SU-DHL-6 (cell line): ENCODE data around the gene HIPK2.

Source experiments
- H2AFZ ChIP-seq: fragments of 200-600 bp; sonication (generic); 2 replicates; pipeline ENCODE4 v1.6.1; 2014; ENCODE audit warnings: low read depth, mild to moderate bottlenecking, moderate library complexity, mixed read lengths, antibody characterized with exemption, low read length; ENCODE audit not compliant: severe bottlenecking
- H3F3A ChIP-seq: fragments of 200-600 bp; shearing (Covaris generic); 2 replicates; pipeline ENCODE4 v1.6.0; 2016; ENCODE audit warnings: antibody characterized with exemption, mild to moderate bottlenecking; ENCODE audit not compliant: insufficient read depth
- H3K27ac ChIP-seq: fragments of 200-600 bp; sonication (generic); 2 replicates; pipeline ENCODE4 v1.5.1; 2016; ENCODE audit warnings: low read depth, mild to moderate bottlenecking, low read length, moderate library complexity, mixed read lengths
- H3K27me3 ChIP-seq: fragments of 200-600 bp; sonication (generic), shearing (Covaris generic); 2 replicates; pipeline ENCODE4 v1.6.0; 2014; ENCODE audit warnings: mild to moderate bottlenecking, low read length
- H3K36me3 ChIP-seq: fragments of 200-600 bp; sonication (generic); 2 replicates; pipeline ENCODE4 v1.6.1; 2014; ENCODE audit warnings: mild to moderate bottlenecking, low read length, mixed read lengths
- H3K4me2 ChIP-seq: fragments of 300-600, 200-600 bp; shearing (Covaris generic), sonication (generic); 2 replicates; pipeline ENCODE4 v1.6.0; 2014; ENCODE audit warnings: low read length, low read depth, mild to moderate bottlenecking; ENCODE audit not compliant: poor library complexity, severe bottlenecking
- H3K4me3 ChIP-seq: fragments of 200-600 bp; sonication (generic); 2 replicates; pipeline ENCODE4 v1.5.1; 2014; ENCODE audit warnings: antibody characterized with exemption, low read length, mild to moderate bottlenecking, mixed read lengths; ENCODE audit not compliant: insufficient read depth, poor library complexity, severe bottlenecking
- H3K79me2 ChIP-seq: fragments of 200-600 bp; sonication (generic); 2 replicates; pipeline ENCODE4 v1.6.1; 2014; ENCODE audit warnings: mild to moderate bottlenecking, low read length, moderate library complexity; ENCODE audit not compliant: insufficient read depth
- H3K9ac ChIP-seq: fragments of 200-600 bp; sonication (generic); 2 replicates; pipeline ENCODE4 v1.7.0; 2014; ENCODE audit warnings: mild to moderate bottlenecking, low read length
- H3K9me2 ChIP-seq: fragments of 200-600 bp; sonication (generic); replicated peaks from 2 replicates; pipeline ENCODE4 v1.6.1; 2014; ENCODE audit warnings: low read length; ENCODE audit not compliant: insufficient read depth
- H3K9me3 ChIP-seq: fragments of 200-600 bp; sonication (generic); 2 replicates; pipeline ENCODE4 v1.6.1; 2014; ENCODE audit warnings: low read length, mixed read lengths; ENCODE audit not compliant: insufficient read depth
- H4K20me1 ChIP-seq: fragments of 200-600 bp; sonication (generic); 2 replicates; pipeline ENCODE4 v1.6.1; 2014; ENCODE audit warnings: low read depth, mild to moderate bottlenecking, antibody characterized with exemption, low read length, moderate library complexity, mixed read lengths
- EZH2phosphoT487 ChIP-seq: fragments of 200-600 bp; sonication (generic), shearing (Covaris generic); conservative IDR thresholded peaks from 2 replicates; pipeline ENCODE4 v1.6.1; 2018; ENCODE audit warnings: mild to moderate bottlenecking, antibody characterized with exemption, low read length, moderate library complexity, mixed read lengths
- TF ChIP-seq, protein P1 (sequence below): fragments of 200-600 bp; sonication (generic); IDR thresholded peaks from one replicate; pipeline ENCODE4 v1.5.1; 2017; ENCODE audit warnings: antibody characterized with exemption, mild to moderate bottlenecking, low read length, moderate library complexity; ENCODE audit not compliant: insufficient read depth, poor library complexity, severe bottlenecking

Gene HIPK2

DNA sequence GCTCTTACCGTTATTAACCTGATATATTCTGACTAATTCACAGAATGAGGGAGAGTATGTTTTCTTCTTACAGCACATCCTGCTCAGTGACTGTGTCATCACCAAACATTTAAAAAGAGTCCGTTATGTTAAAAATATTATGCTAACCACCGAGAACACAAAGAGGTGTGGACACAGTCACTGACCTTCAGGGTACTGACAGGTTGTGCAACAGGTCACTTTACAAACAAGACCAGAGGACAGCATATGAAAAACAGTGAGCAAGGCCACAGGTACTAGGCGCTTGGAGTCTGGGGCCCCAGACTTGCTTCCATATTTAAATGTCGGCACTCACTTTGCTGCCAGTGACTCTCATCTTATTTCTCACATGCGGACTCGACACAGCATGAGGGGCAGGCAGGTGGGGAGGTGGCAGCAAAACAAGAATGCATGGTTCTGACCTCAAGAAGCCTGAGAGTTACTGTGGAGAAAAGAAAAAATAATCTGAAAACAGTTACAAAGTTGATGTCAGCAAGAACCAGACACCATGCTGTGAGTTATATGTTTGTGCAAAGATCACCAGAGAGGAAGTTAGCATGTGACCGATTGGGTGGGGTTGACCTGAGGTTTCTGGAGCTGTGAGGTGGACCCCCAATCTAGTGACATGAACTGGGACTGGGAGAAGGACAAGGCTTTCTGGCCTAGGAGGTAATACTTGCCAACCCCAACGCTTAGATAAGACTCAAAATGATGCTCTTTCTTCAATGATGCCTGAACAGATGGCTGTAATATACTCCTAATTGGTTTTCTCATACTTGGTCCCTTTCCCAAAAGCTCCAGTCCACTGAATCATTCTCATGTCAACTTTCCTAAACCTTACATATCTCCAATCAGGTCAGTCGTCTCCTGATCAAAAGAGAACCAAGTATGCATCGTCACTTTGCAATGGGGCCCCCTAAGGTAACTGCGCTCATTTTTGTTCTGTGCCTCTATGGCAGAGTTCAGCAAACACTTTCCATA lies 102.4 kb downstream of the HIPK2 start:
- TF ChIP-seq, protein P1, sequence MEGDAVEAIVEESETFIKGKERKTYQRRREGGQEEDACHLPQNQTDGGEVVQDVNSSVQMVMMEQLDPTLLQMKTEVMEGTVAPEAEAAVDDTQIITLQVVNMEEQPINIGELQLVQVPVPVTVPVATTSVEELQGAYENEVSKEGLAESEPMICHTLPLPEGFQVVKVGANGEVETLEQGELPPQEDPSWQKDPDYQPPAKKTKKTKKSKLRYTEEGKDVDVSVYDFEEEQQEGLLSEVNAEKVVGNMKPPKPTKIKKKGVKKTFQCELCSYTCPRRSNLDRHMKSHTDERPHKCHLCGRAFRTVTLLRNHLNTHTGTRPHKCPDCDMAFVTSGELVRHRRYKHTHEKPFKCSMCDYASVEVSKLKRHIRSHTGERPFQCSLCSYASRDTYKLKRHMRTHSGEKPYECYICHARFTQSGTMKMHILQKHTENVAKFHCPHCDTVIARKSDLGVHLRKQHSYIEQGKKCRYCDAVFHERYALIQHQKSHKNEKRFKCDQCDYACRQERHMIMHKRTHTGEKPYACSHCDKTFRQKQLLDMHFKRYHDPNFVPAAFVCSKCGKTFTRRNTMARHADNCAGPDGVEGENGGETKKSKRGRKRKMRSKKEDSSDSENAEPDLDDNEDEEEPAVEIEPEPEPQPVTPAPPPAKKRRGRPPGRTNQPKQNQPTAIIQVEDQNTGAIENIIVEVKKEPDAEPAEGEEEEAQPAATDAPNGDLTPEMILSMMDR, result no peak
- no peak for TF ChIP-seq EZH2phosphoT487
- no peak overlapping the region for H3K27ac ChIP-seq
- no peaks in the 10 kb centered on the region for H3K27me3 ChIP-seq
- H3K4me2 ChIP-seq, result no peak overlapping the region
- no peaks in the 10 kb centered on the region for H3K79me2 ChIP-seq
- H3K9me2 ChIP-seq, result no peaks in the 10 kb centered on the region
- H3F3A ChIP-seq, result no peaks in the 10 kb centered on the region
- H2AFZ ChIP-seq, result no peak overlapping the region
- no peaks in the 10 kb centered on the region for H3K36me3 ChIP-seq
- H3K9ac ChIP-seq, result no peak overlapping the region
- H3K9me3 ChIP-seq, result no peaks in the 10 kb centered on the region
- H3K4me3 ChIP-seq, result no peak overlapping the region
- H4K20me1 ChIP-seq, result no peaks in the 10 kb centered on the region

DNA sequence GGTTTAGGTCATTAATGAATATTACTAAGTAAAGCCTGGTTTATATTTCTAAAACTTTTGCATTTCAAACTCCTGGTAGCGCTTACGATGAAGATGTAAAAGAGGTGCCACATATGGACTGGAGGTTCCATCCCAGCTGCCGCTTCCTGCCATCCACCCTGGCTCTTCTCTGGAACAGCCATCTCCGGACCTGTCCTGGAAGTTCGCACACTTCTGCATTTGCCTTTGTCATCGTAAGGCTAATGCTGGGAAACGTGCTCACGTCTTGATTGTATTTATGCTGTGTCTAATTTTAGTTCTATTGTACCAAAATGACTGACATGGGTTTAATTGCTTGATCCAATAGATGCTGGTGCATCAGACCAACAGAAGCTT lies 103.1 kb downstream of the HIPK2 start:
- Histone ChIP-seq H3K4me3 (no peak overlapping the region), H3K9me3 (no peaks in the 10 kb centered on the region), H2AFZ (no peak overlapping the region), H3K9ac (no peak overlapping the region), H3K4me2 (no peak overlapping the region), H3K27me3 (no peaks in the 10 kb centered on the region), H4K20me1 (no peaks in the 10 kb centered on the region), H3K36me3 (no peaks in the 10 kb centered on the region), H3F3A (no peaks in the 10 kb centered on the region), H3K27ac (no peak overlapping the region), H3K9me2 (no peaks in the 10 kb centered on the region), H3K79me2 (no peaks in the 10 kb centered on the region)
- TF ChIP-seq EZH2phosphoT487, result no peak
- TF ChIP-seq, protein P1, result no peak

DNA sequence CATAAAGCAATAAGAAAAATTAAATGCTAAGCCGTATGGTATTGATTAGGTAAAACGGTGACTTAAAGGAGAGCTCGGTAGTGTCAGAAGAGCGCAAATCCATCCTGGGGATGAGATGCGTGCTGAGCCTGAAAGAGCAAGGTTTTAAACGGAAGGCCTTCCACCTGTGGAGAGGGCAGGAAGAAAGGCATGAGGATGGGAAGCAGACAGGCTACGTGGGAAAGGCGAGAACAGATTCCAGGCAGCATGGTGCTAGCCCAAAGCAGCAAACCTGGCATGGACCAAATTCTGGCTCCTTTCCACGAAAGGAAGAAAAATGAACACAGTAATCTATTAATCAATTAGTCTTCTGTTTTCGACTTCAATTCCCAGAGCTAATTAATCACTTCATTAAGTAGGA lies 103.5 kb downstream of the HIPK2 start:
- Histone ChIP-seq H3K9ac (no peak overlapping the region), H3F3A (no peaks in the 10 kb centered on the region), H3K4me2 (no peak overlapping the region), H2AFZ (no peak overlapping the region), H3K27me3 (no peaks in the 10 kb centered on the region), H3K79me2 (no peaks in the 10 kb centered on the region), H3K9me3 (no peaks in the 10 kb centered on the region), H3K36me3 (no peaks in the 10 kb centered on the region), H3K4me3 (no peak overlapping the region), H3K27ac (no peak overlapping the region), H3K9me2 (no peaks in the 10 kb centered on the region), H4K20me1 (no peaks in the 10 kb centered on the region)
- TF ChIP-seq EZH2phosphoT487, result no peak
- TF ChIP-seq, protein P1, result no peak
